Measurements from ENCODE around the gene TBC1D14.
"Not testable (repeated sequence)": the region's sequence is repeated elsewhere in the genome, so short reads cannot be mapped to it uniquely, and the experiment has no call there.

The TBC1D14 gene

GRCh38 chr4:7068279-7068842 lies 158.7 kb downstream of the TBC1D14 start:
- Mint-ChIP-seq H3K4me1 (peaks cover 51% of the 10 kb centered on the region), H3K9me3 (no peaks in the 10 kb centered on the region), H3K4me3 (peak overlapping the region; percentile 95), H3K36me3 (peaks cover 49% of the 10 kb centered on the region), H3K27ac (peak overlapping the region; percentile 90)
- DNase-seq (ENCODE audit: low spot score in 2 of 2) (no peak), ATAC-seq (no peak)

- Mint-ChIP-seq H3K36me3 (peaks cover 44% of the 10 kb centered on the region), H3K4me3 (peak overlapping the region; percentile 95), H3K9me3 (no peaks in the 10 kb centered on the region), H3K4me1 (peaks cover 46% of the 10 kb centered on the region), H3K27ac (peak overlapping the region; percentile 90)
- DNase-seq (ENCODE audit: low spot score in 2 of 2) (no peak), ATAC-seq (no peak)
These were observed 159.3 kb downstream of the TBC1D14 start for GRCh38 chr4:7068883-7069282.

- peaks cover 24% of the 10 kb centered on the region for H3K36me3 Mint-ChIP-seq
- peaks cover 31% of the 10 kb centered on the region for H3K4me1 Mint-ChIP-seq
- ATAC-seq = peak; percentile 49
- no peak overlapping the region for H3K27ac Mint-ChIP-seq
- no peak overlapping the region for H3K4me3 Mint-ChIP-seq
- no peaks in the 10 kb centered on the region for H3K9me3 Mint-ChIP-seq
- DNase-seq (ENCODE audit: low spot score in 2 of 2) = peak; percentile 80 to 92
These were observed 161.3 kb downstream of the TBC1D14 start for GRCh38 chr4:7070729-7071511.

DNA sequence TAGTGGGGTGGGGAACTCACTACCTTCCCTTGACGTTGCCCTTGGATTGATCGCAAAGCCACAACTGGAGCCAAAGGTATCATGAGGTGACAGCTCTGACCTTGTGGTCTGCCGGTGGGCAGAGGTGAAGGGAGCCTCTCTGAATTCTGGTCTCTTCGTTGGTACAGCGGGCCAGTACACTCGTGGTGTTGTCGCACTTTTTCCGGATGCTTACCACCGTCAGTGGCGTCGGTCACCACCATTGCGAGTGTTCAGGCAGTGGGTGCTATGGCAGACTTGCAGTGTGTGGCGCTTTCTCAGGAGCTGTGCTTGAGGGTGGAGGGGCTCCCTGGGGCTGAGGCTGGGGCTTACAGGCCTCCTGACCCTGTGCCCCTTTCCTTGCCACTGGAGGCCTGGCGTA lies 163.4 kb downstream of the TBC1D14 start:
- no peak for DNase-seq (ENCODE audit: low spot score in 2 of 2)
- Mint-ChIP-seq H3K36me3 (peaks cover 2% of the 10 kb centered on the region), H3K27ac (no peak overlapping the region), H3K4me3 (no peak overlapping the region), H3K4me1 (peaks cover 17% of the 10 kb centered on the region), H3K9me3 (no peaks in the 10 kb centered on the region)
- ATAC-seq = no peak

GRCh38 chr4:7073526-7074390 lies 164.1 kb downstream of the TBC1D14 start:
- Mint-ChIP-seq H3K9me3 (no peaks in the 10 kb centered on the region), H3K36me3 (no peaks in the 10 kb centered on the region), H3K27ac (no peak overlapping the region), H3K4me3 (no peak overlapping the region), H3K4me1 (peaks cover 10% of the 10 kb centered on the region)
- peak; percentile 6 for ATAC-seq
- no peak for DNase-seq (ENCODE audit: low spot score in 2 of 2)

- H3K4me1 Mint-ChIP-seq = peaks cover 8% of the 10 kb centered on the region
- no peak for ATAC-seq
- H3K36me3 Mint-ChIP-seq = no peaks in the 10 kb centered on the region
- no peak overlapping the region for H3K27ac Mint-ChIP-seq
- no peak for DNase-seq (ENCODE audit: low spot score in 2 of 2)
- H3K9me3 Mint-ChIP-seq = no peaks in the 10 kb centered on the region
- no peak overlapping the region for H3K4me3 Mint-ChIP-seq
These were observed 164.8 kb downstream of the TBC1D14 start for GRCh38 chr4:7074426-7074825.

DNA sequence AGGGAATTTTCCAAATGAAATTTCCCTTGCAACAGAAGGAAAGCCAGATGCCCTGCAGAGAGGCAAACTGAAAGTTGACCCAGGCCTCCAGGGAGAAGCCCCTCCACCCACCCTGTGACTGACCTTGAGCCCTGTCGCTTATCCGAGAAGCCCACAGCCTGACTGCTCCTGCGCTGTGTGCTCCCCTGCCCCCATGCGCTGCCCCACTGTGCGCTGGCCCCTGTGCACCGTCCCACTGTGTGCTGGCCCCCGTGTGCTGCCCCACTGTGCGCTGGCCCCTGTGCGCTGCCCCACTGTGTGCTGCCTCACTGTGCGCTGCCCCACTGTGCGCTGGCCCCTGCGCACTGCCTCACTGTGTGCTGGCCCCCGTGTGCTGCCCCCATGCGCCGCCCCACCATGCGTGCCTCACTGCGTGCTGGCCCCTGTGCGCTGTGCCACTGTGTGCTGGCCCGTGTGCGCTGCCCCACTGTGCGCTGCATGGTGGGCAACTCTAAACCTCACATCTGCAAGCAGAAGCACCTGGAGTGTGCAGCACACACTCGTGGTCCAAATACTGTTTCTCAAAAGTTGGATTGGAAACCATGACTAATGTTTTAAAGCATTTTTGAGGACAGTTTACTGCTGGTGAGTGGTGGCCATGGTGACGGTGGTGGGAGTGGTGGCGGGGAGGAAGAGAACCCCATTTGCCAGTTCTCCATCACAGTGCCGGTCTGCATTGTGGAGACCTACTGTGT lies 166.5 kb downstream of the TBC1D14 start:
- Mint-ChIP-seq H3K36me3 (no peaks in the 10 kb centered on the region), H3K4me3 (no peak overlapping the region), H3K9me3 (no peaks in the 10 kb centered on the region), H3K4me1 (peaks cover under 1% of the 10 kb centered on the region), H3K27ac (no peak overlapping the region)
- ATAC-seq (no peak), DNase-seq (ENCODE audit: low spot score in 2 of 2) (no peak)

GRCh38 chr4:7076696-7077082 lies 167.1 kb downstream of the TBC1D14 start:
- DNase-seq (ENCODE audit: low spot score in 2 of 2) (no peak), ATAC-seq (no peak)
- Mint-ChIP-seq H3K36me3 (no peaks in the 10 kb centered on the region), H3K27ac (no peak overlapping the region), H3K4me3 (no peak overlapping the region), H3K9me3 (no peaks in the 10 kb centered on the region), H3K4me1 (no peaks in the 10 kb centered on the region)

GRCh38 chr4:7077371-7077770 lies 167.7 kb downstream of the TBC1D14 start:
- ATAC-seq (no peak), DNase-seq (ENCODE audit: low spot score in 2 of 2) (no peak)
- H3K27ac Mint-ChIP-seq = peak overlapping the region; percentile 20
- H3K4me1 Mint-ChIP-seq = no peaks in the 10 kb centered on the region
- H3K4me3 Mint-ChIP-seq = no peak overlapping the region
- H3K36me3 Mint-ChIP-seq = no peaks in the 10 kb centered on the region
- no peaks in the 10 kb centered on the region for H3K9me3 Mint-ChIP-seq

GRCh38 chr4:7078025-7078424 lies 168.4 kb downstream of the TBC1D14 start:
- ATAC-seq (no peak), DNase-seq (ENCODE audit: low spot score in 2 of 2) (no peak)
- H3K36me3 Mint-ChIP-seq = no peaks in the 10 kb centered on the region
- H3K27ac Mint-ChIP-seq = no peak overlapping the region
- no peaks in the 10 kb centered on the region for H3K9me3 Mint-ChIP-seq
- H3K4me3 Mint-ChIP-seq = no peak overlapping the region
- no peaks in the 10 kb centered on the region for H3K4me1 Mint-ChIP-seq

DNA sequence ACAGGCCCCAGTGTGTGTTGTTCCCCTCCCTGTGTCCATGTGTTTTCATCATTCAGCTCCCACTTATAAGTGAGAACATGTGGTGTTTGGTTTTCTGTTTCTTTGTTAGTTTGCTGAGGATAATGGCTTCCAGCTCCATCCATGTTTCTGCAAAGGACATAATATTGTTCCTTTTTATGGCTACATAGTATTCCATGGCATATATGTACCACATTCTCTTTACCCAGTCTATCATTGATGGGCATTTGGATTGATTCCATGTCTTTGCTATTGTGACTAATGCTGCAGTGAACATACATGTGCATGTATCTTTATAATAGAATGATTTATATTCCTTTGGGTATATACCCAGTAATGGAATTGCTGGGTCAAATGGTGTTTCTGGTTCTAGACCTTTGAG lies 169.9 kb downstream of the TBC1D14 start:
- not testable (repeated sequence) for H3K27ac Mint-ChIP-seq; H3K9me3 Mint-ChIP-seq; DNase-seq (ENCODE audit: low spot score in 2 of 2); ATAC-seq; H3K4me1 Mint-ChIP-seq; H3K36me3 Mint-ChIP-seq; H3K4me3 Mint-ChIP-seq

GRCh38 chr4:7079909-7080308 lies 170.3 kb downstream of the TBC1D14 start:
- not testable (repeated sequence) for H3K4me3 Mint-ChIP-seq; H3K9me3 Mint-ChIP-seq; ATAC-seq; DNase-seq (ENCODE audit: low spot score in 2 of 2); H3K4me1 Mint-ChIP-seq; H3K36me3 Mint-ChIP-seq; H3K27ac Mint-ChIP-seq

All from stimulated activated effector memory CD8-positive, alpha-beta T cell treated with anti-CD3 and anti-CD28 coated beads, Interleukin-12 subunit alpha, Interleukin-12 subunit beta, amount 100 ng/mL, for 72 hours (primary cell).